Measurements from ENCODE around the gene PLCXD1.
"Not testable (repeated sequence)": the region's sequence is repeated elsewhere in the genome, so short reads cannot be mapped to it uniquely, and the experiment has no call there.

The PLCXD1 gene, protein sequence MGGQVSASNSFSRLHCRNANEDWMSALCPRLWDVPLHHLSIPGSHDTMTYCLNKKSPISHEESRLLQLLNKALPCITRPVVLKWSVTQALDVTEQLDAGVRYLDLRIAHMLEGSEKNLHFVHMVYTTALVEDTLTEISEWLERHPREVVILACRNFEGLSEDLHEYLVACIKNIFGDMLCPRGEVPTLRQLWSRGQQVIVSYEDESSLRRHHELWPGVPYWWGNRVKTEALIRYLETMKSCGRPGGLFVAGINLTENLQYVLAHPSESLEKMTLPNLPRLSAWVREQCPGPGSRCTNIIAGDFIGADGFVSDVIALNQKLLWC

DNA sequence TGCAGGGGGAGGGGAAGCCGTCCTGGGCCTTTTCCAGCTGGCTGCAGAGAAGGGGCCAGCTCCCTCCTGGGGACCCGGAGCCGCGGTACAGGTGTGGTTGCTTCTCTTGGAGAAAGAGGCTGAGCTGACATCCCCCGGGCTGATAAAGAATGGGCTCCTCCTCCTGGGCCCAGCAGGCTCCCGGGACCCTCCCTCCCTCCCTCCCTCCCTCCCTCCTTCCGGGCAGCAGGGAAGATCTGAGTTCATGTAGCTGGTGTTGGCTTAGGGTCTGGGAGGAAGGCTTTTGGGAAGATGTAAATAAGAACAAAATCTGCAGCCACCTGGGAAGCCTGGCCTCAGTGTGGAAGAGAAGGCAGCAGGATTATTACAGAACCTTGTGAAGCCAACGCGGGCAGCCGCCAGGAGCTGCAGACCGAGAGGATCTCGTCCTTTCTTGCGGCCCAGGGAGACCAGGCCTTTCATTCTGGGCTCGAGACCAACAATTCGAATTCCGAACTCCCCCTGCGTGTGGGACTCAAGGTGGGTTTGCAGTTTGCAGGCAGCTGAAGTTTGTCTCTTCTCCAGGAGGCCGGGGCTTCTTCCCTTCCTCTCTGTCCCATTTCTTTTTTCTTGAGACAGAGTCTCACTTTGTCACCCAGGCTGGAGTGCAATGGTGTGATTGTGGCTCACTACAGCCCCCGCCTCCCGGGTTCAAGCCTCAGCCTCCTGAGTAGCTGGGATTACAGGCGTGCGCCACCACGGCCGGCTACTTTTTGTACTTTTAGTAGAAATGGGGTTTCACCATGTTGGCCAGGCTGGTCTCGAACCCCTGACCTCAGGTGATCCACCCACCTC lies at the start of gene PLCXD1:
TSS of gene PLCXD1 (plus strand) at position 216 of the 834 bp plus-strand sequence. CDS start 2,807 bp downstream, outside the sequence.
- Histone ChIP-seq H3K4me3 (ENCODE audit: low read depth in 1 of 2, low read length in 2 of 2) (peak within 1 kb of the TSS in 1 of 2 donors; percentile 49), H3K9ac (ENCODE audit: low read length) (no peak within 1 kb of the TSS), H3K4me1 (ENCODE audit: insufficient read depth, low read length) (peaks cover 4% of the 10 kb centered on the region), H3K9me3 (ENCODE audit: low read length) (no peaks in the 10 kb centered on the region), H3K27me3 (ENCODE audit: control insufficient read depth in 1 of 2, insufficient read depth in 2 of 2, low read length in 2 of 2) (peaks cover 0 to 8% of the 10 kb centered on the region in 2 donors), H3K27ac (ENCODE audit: low read depth, low read length) (no peak within 1 kb of the TSS), H3K36me3 (ENCODE audit: insufficient read depth, low read length) (peaks cover 3% of the 10 kb centered on the region)

GRCh38 chrX:231637-232277 lies 49.4 kb upstream of the PLCXD1 start:
- not testable (repeated sequence) for H3K27me3 ChIP-seq (ENCODE audit: control insufficient read depth in 1 of 2, insufficient read depth in 2 of 2, low read length in 2 of 2); H3K4me3 ChIP-seq (ENCODE audit: low read depth in 1 of 2, low read length in 2 of 2); H3K27ac ChIP-seq (ENCODE audit: low read depth, low read length); H3K9me3 ChIP-seq (ENCODE audit: low read length); H3K9ac ChIP-seq (ENCODE audit: low read length); H3K36me3 ChIP-seq (ENCODE audit: insufficient read depth, low read length); H3K4me1 ChIP-seq (ENCODE audit: insufficient read depth, low read length)

DNA sequence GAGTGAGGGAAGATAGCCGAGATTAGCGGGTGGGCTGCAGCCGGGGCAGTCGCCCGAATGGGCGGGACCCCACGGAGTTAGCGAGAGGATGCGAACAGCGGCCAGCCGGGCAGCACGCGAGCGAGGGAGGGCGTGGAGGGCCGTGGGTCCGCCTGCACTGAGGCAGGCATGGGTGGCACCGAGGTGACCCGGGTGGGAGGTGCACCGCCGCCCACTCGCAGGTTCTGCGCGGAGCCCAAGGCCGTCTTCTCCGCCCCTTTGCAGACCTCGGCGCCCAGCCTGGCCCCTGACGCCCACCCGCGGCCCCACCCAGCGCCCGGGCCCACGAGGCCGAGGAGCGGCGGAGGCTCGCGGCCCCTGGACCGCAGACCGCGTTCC lies 48.9 kb upstream of the PLCXD1 start:
- not testable (repeated sequence) for H3K27me3 ChIP-seq (ENCODE audit: control insufficient read depth in 1 of 2, insufficient read depth in 2 of 2, low read length in 2 of 2); H3K36me3 ChIP-seq (ENCODE audit: insufficient read depth, low read length); H3K27ac ChIP-seq (ENCODE audit: low read depth, low read length); H3K4me1 ChIP-seq (ENCODE audit: insufficient read depth, low read length); H3K4me3 ChIP-seq (ENCODE audit: low read depth in 1 of 2, low read length in 2 of 2); H3K9ac ChIP-seq (ENCODE audit: low read length); H3K9me3 ChIP-seq (ENCODE audit: low read length)

DNA sequence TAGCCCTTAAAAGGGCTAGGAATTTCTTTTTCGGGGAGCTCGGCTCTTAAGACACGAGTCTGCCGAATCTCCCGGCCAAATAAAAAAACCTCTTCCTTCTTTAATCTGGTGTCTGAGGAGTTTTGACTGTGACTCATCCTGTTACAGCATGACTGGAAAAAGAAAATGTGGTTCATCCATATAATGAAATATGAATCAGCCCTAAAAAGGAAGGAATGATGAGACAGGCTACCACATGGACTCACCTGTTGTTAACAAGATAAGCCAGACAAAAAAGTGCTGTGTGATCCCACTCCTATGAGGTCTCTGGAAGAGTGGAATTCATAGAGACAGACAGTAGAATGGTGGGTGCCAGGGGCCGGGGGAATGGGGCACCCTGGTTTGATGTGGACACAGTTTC lies 45.0 kb upstream of the PLCXD1 start:
- not testable (repeated sequence) for H3K9ac ChIP-seq (ENCODE audit: low read length); H3K4me3 ChIP-seq (ENCODE audit: low read depth in 1 of 2, low read length in 2 of 2); H3K4me1 ChIP-seq (ENCODE audit: insufficient read depth, low read length); H3K27ac ChIP-seq (ENCODE audit: low read depth, low read length); H3K9me3 ChIP-seq (ENCODE audit: low read length); H3K36me3 ChIP-seq (ENCODE audit: insufficient read depth, low read length); H3K27me3 ChIP-seq (ENCODE audit: control insufficient read depth in 1 of 2, insufficient read depth in 2 of 2, low read length in 2 of 2)

DNA sequence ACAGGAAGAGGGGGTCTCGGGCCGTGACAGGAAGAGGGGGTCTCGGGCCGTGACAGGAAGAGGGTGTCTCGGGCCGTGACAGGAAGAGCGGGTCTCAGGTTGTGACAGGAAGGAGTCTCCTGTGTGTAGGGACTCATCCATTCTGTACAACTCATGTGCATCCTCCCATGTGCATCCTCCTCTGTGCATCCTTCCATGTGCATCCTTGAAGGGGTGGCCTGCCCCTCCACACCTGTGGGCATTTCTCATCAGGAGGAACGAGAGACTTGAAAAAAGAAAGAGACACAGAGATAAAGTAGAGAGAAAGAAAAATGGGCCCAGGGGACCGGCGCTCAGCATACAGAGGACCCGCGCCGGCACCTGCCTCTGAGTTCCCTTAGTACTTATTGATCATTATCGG lies 30.2 kb upstream of the PLCXD1 start:
- Histone ChIP-seq H3K36me3 (ENCODE audit: insufficient read depth, low read length) (no peaks in the 10 kb centered on the region), H3K4me3 (ENCODE audit: low read depth in 1 of 2, low read length in 2 of 2) (no peak overlapping the region), H3K9ac (ENCODE audit: low read length) (no peak overlapping the region), H3K4me1 (ENCODE audit: insufficient read depth, low read length) (no peaks in the 10 kb centered on the region), H3K9me3 (ENCODE audit: low read length) (no peaks in the 10 kb centered on the region), H3K27ac (ENCODE audit: low read depth, low read length) (no peak overlapping the region), H3K27me3 (ENCODE audit: control insufficient read depth in 1 of 2, insufficient read depth in 2 of 2, low read length in 2 of 2) (no peaks in the 10 kb centered on the region)

DNA sequence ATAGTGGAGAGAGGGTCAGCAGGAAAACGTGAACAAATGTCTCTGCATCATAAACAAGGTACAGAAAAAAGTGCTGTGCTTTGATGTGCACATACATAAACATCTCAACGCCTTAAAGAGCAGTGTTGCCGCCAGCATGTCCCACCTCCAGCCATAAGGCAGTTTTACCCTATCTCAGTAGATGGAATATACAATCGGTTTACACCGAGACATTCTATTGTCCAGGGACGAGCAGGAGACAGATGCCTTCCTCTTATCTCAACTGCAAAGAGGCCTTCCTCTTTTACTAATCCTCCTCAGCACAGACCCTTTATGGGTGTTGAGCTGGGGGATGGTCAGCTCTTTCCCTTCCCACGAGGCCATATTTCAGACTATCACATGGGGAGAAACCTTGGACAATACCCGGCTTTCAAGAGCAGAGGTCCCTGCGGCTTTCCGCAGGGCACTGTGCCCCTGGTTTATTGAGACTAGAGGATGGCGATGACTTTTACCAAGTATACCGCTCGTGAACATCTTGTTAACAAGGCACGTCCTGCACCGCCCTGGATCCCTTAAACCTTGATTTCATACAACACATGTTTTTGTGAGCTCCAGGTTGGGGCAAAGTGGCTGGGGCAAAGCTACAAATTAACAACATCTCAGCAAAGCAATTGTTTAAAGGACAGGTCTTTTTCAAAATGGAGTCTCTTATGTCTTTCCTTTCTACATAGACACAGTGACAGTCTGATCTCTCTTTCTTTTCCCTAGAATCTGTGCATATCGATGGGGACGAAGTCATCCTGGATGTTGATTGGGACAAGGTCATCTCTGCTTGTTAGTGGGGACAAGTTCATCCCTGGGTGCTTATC lies 29.6 kb upstream of the PLCXD1 start:
- not testable (repeated sequence) for H3K9ac ChIP-seq (ENCODE audit: low read length); H3K27ac ChIP-seq (ENCODE audit: low read depth, low read length); H3K4me1 ChIP-seq (ENCODE audit: insufficient read depth, low read length); H3K4me3 ChIP-seq (ENCODE audit: low read depth in 1 of 2, low read length in 2 of 2); H3K27me3 ChIP-seq (ENCODE audit: control insufficient read depth in 1 of 2, insufficient read depth in 2 of 2, low read length in 2 of 2); H3K36me3 ChIP-seq (ENCODE audit: insufficient read depth, low read length); H3K9me3 ChIP-seq (ENCODE audit: low read length)

DNA sequence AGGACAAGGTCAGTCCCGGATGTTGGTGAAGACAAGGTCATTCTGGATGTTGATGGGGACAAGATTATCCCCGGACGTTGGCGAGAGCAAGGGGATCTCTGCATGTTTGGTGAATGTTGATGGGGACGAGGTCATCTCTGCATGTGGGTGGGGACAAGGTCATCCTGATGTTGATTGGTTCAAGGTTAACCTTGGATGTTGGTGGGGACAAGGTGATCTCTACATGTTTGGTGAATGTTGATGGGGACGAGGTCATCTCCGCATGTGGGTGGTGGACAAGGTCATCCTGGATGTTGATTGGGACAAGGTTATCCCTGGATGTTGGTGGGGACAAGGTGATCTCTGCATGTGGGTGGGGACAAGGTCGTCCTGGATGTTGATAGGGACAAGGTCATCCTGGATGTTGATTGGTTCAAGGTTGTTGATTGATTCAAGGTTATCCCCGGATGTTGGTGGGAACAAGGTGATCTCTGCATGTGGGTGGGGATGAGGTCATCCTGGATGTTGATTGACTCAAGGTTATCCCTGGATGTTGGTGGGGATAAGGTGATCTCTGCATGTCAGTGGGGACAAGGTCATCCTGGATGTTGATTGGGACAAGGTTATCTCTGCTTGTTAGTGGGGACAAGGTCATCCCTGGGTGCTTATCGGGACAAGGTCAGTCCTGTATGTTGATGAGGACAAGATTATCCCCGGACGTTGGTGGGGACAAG lies 28.8 kb upstream of the PLCXD1 start:
- Histone ChIP-seq H3K36me3 (ENCODE audit: insufficient read depth, low read length) (no peaks in the 10 kb centered on the region), H3K9me3 (ENCODE audit: low read length) (no peaks in the 10 kb centered on the region), H3K27ac (ENCODE audit: low read depth, low read length) (no peak overlapping the region), H3K4me3 (ENCODE audit: low read depth in 1 of 2, low read length in 2 of 2) (no peak overlapping the region), H3K9ac (ENCODE audit: low read length) (no peak overlapping the region), H3K4me1 (ENCODE audit: insufficient read depth, low read length) (no peaks in the 10 kb centered on the region), H3K27me3 (ENCODE audit: control insufficient read depth in 1 of 2, insufficient read depth in 2 of 2, low read length in 2 of 2) (no peaks in the 10 kb centered on the region)

- no peaks in the 10 kb centered on the region for H3K4me1 ChIP-seq (ENCODE audit: insufficient read depth, low read length)
- no peak overlapping the region for H3K4me3 ChIP-seq (ENCODE audit: low read depth in 1 of 2, low read length in 2 of 2)
- H3K9ac ChIP-seq (ENCODE audit: low read length): no peak overlapping the region
- no peak overlapping the region for H3K27ac ChIP-seq (ENCODE audit: low read depth, low read length)
- H3K27me3 ChIP-seq (ENCODE audit: control insufficient read depth in 1 of 2, insufficient read depth in 2 of 2, low read length in 2 of 2): peaks cover 0 to 2% of the 10 kb centered on the region in 2 donors
- H3K9me3 ChIP-seq (ENCODE audit: low read length): no peaks in the 10 kb centered on the region
- H3K36me3 ChIP-seq (ENCODE audit: insufficient read depth, low read length): no peaks in the 10 kb centered on the region
Observed at GRCh38 chrX:252957-253291, 28.3 kb upstream of the PLCXD1 start.

- Histone ChIP-seq H3K36me3 (ENCODE audit: insufficient read depth, low read length) (no peaks in the 10 kb centered on the region), H3K9ac (ENCODE audit: low read length) (no peak overlapping the region), H3K4me1 (ENCODE audit: insufficient read depth, low read length) (no peaks in the 10 kb centered on the region), H3K4me3 (ENCODE audit: low read depth in 1 of 2, low read length in 2 of 2) (no peak overlapping the region), H3K27me3 (ENCODE audit: control insufficient read depth in 1 of 2, insufficient read depth in 2 of 2, low read length in 2 of 2) (peaks cover 0 to 10% of the 10 kb centered on the region in 2 donors), H3K27ac (ENCODE audit: low read depth, low read length) (no peak overlapping the region), H3K9me3 (ENCODE audit: low read length) (no peaks in the 10 kb centered on the region)
Observed at GRCh38 chrX:253451-254297, 27.5 kb upstream of the PLCXD1 start.

- Histone ChIP-seq H3K27me3 (ENCODE audit: control insufficient read depth in 1 of 2, insufficient read depth in 2 of 2, low read length in 2 of 2) (peaks cover 0 to 11% of the 10 kb centered on the region in 2 donors), H3K9me3 (ENCODE audit: low read length) (no peaks in the 10 kb centered on the region), H3K36me3 (ENCODE audit: insufficient read depth, low read length) (no peaks in the 10 kb centered on the region), H3K4me3 (ENCODE audit: low read depth in 1 of 2, low read length in 2 of 2) (no peak overlapping the region), H3K27ac (ENCODE audit: low read depth, low read length) (no peak overlapping the region), H3K4me1 (ENCODE audit: insufficient read depth, low read length) (no peaks in the 10 kb centered on the region), H3K9ac (ENCODE audit: low read length) (no peak overlapping the region)
Observed at GRCh38 chrX:254630-255215, 26.5 kb upstream of the PLCXD1 start.
